Neutrophil (primary cell): Measurements from ENCODE around the gene GSTM2.
A peak's percentile ranks its signal among the peaks of the same experiment; 100 is the strongest.

Source experiments
- H3K27ac ChIP-seq: fragments of 200-600 bp; sonication (generic); 2 replicates; pipeline ENCODE4 v1.5.1; 2016; ENCODE audit warnings: mild to moderate bottlenecking, moderate library complexity
- H3K27me3 ChIP-seq: fragments of 200-600 bp; sonication (generic); 2 replicates; pipeline ENCODE4 v1.6.0; 2016; ENCODE audit warnings: mild to moderate bottlenecking
- H3K36me3 ChIP-seq: fragments of 200-600 bp; sonication (generic); 2 replicates; pipeline ENCODE4 v1.5.1; 2017
- H3K4me1 ChIP-seq, 2 experiments: fragments of 200-600 bp in 1 of 2; sonication (generic) in 1 of 2; 1 replicate in 1 of 2; 2 replicates in 1 of 2; pipeline versions ENCODE4 v1.5.1 to v1.6.1; 2013 to 2016; ENCODE audit warnings: low read depth in 1 of 2, low read length in 1 of 2, mild to moderate bottlenecking in 1 of 2, moderate library complexity in 1 of 2; ENCODE audit not compliant: control insufficient read depth in 1 of 2, insufficient read depth in 1 of 2
- H3K4me3 ChIP-seq, 2 experiments: fragments of 200-600 bp in 1 of 2; sonication (generic) in 1 of 2; 1 replicate in 1 of 2; 2 replicates in 1 of 2; pipeline ENCODE4 v1.5.1; 2013 to 2016; ENCODE audit warnings: low read depth in 1 of 2, low read length in 1 of 2, mild to moderate bottlenecking in 1 of 2, moderate library complexity in 1 of 2
- H3K9me3 ChIP-seq: fragments of 200-600 bp; sonication (generic); 2 replicates; pipeline ENCODE4 v1.5.1; 2016
- TF ChIP-seq, protein P1 (sequence below): fragments of 200-600 bp; sonication (generic); IDR thresholded peaks from 2 replicates; pipeline ENCODE4 v1.5.1; 2016; ENCODE audit warnings: antibody characterized with exemption

Gene GSTM2

DNA sequence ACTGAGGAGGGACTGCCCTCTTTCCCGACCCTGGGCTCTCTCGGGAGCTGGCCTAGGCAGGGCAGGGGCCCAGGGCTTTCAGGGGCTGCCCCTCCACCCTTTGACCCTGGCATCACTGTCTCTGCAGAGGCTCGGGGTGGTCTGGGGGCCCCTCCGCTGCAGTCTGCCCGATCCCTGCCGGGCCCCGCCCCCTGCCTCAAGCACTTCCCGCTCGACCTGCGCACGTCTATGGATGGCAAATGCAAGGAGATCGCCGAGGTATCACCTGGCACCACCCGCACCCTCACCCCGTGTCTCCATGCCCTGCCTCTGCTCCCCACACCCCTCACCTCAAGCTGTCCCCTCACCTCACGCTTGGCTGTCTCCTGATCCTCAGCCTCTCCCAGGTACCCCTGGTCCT, 42.7 kb upstream of the GSTM2 start:
- peaks cover 56% of the 10 kb centered on the region for H3K36me3 ChIP-seq
- H3K4me1 ChIP-seq = peaks cover 39 to 40% of the 10 kb centered on the region in 2 experiments
- H3K9me3 ChIP-seq = no peaks in the 10 kb centered on the region
- TF ChIP-seq, protein P1, sequence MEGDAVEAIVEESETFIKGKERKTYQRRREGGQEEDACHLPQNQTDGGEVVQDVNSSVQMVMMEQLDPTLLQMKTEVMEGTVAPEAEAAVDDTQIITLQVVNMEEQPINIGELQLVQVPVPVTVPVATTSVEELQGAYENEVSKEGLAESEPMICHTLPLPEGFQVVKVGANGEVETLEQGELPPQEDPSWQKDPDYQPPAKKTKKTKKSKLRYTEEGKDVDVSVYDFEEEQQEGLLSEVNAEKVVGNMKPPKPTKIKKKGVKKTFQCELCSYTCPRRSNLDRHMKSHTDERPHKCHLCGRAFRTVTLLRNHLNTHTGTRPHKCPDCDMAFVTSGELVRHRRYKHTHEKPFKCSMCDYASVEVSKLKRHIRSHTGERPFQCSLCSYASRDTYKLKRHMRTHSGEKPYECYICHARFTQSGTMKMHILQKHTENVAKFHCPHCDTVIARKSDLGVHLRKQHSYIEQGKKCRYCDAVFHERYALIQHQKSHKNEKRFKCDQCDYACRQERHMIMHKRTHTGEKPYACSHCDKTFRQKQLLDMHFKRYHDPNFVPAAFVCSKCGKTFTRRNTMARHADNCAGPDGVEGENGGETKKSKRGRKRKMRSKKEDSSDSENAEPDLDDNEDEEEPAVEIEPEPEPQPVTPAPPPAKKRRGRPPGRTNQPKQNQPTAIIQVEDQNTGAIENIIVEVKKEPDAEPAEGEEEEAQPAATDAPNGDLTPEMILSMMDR = no peak
- H3K4me3 ChIP-seq = no peak overlapping the region
- no peaks in the 10 kb centered on the region for H3K27me3 ChIP-seq
- H3K27ac ChIP-seq = peak overlapping the region; percentile 97

DNA sequence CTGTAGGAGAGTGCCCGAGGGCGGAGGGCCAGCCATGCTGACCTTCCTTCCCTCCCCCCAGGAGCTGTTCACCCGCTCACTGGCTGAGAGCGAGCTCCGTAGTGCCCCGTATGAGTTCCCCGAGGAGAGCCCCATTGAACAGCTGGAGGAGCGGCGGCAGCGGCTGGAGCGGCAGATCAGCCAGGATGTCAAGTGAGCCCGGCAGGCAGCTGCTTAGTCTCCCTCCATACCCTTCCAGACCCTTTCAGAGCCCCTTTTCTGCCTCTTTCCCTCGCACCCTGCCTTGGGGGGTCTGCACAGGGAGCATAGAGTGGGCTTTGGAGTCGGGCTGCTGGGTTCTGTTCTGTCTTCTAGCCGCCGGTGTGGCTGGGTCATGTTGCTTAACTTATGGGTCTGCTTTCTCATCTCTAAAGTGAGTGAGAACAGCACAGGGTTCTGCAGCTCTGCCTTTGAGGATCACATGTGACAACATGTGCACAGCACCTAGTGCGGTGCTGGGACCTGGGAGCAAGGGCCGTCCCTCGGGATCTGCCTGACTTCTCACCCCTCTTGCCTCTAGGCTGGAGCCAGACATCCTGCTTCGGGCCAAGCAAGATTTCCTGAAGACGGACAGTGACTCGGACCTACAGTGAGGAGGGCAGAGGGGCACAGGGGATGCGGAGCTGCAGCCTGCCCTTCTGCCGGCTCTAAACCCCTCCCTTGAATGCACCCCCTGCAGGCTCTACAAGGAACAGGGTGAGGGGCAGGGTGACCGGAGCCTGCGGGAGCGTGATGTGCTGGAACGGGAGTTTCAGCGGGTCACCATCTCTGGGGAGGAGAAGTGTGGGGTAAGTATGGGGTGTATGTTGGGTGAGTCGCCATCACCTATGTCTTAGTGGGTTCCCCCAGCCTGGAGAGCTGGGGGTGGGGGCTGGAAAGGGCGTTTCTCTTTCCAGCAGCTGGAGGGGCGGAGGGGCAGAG, 42.0 kb upstream of the GSTM2 start:
- no peaks in the 10 kb centered on the region for H3K27me3 ChIP-seq
- TF ChIP-seq, protein P1 = no peak
- H3K9me3 ChIP-seq = no peaks in the 10 kb centered on the region
- H3K4me1 ChIP-seq = peaks cover 36 to 39% of the 10 kb centered on the region in 2 experiments
- no peak overlapping the region for H3K4me3 ChIP-seq
- H3K27ac ChIP-seq = peak overlapping the region; percentile 19
- peaks cover 63% of the 10 kb centered on the region for H3K36me3 ChIP-seq

DNA sequence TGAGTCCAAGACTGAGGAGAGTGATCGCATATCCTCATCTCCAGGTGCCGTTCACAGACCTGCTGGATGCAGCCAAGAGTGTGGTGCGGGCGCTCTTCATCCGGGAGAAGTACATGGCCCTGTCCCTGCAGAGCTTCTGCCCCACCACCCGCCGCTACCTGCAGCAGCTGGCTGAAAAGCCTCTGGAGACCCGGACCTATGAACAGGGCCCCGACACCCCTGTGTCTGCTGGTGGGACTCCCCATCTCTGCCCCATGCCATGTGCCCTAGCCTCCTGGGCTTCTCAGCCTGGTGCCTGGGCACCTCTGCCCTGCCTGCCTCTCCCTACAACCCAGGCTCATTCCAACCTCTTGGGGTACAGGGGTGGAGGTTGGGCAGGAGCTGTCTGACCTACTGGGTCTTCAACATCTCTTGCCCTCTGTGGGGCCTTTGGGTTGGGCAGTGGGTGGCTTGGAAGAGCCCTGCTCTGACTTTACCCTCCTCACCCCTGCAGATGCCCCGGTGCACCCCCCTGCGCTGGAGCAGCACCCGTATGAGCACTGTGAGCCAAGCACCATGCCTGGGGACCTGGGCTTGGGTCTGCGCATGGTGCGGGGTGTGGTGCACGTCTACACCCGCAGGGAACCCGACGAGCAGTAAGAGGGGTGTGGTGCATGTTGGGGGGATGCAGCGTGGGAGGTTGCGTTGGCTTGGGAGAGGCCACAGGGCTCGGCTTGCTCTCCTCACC, 41.0 kb upstream of the GSTM2 start:
- Histone ChIP-seq H3K36me3 (peaks cover 73% of the 10 kb centered on the region), H3K4me1 (peaks cover 30 to 33% of the 10 kb centered on the region in 2 experiments), H3K27me3 (no peaks in the 10 kb centered on the region), H3K9me3 (no peaks in the 10 kb centered on the region), H3K27ac (peak overlapping the region; percentile 12), H3K4me3 (no peak overlapping the region)
- TF ChIP-seq, protein P1 = no peak

DNA sequence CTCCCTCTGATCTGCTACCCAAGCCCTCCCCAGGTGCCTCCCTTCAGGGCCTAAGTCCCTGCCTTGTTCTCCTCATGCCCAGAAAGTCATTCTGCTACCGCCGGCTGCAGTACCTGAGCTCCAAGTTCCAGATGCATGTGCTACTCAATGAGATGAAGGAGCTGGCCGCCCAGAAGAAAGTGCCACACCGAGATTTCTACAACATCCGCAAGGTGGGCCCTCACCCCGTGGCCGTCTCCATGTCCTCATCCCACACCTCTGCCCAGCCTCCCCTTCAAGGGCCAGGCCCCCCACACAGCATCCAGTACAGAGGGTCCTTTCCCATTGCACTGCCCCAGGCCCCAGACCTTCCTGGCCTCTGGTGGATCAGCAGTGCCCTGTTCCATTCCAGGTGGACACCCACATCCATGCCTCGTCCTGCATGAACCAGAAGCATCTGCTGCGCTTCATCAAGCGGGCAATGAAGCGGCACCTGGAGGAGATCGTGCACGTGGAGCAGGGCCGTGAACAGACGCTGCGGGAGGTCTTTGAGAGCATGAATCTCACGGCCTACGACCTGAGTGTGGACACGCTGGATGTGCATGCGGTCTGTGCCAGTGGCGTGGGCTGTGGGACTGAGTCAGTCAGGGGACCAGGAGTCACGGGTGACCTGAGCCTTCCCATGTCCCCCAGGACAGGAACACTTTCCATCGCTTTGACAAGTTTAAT, 40.0 kb upstream of the GSTM2 start:
- Histone ChIP-seq H3K4me1 (peaks cover 20 to 23% of the 10 kb centered on the region in 2 experiments), H3K27ac (peak overlapping the region; percentile 12), H3K9me3 (no peaks in the 10 kb centered on the region), H3K36me3 (peaks cover 83% of the 10 kb centered on the region), H3K4me3 (no peak overlapping the region), H3K27me3 (no peaks in the 10 kb centered on the region)
- TF ChIP-seq, protein P1 = no peak

DNA sequence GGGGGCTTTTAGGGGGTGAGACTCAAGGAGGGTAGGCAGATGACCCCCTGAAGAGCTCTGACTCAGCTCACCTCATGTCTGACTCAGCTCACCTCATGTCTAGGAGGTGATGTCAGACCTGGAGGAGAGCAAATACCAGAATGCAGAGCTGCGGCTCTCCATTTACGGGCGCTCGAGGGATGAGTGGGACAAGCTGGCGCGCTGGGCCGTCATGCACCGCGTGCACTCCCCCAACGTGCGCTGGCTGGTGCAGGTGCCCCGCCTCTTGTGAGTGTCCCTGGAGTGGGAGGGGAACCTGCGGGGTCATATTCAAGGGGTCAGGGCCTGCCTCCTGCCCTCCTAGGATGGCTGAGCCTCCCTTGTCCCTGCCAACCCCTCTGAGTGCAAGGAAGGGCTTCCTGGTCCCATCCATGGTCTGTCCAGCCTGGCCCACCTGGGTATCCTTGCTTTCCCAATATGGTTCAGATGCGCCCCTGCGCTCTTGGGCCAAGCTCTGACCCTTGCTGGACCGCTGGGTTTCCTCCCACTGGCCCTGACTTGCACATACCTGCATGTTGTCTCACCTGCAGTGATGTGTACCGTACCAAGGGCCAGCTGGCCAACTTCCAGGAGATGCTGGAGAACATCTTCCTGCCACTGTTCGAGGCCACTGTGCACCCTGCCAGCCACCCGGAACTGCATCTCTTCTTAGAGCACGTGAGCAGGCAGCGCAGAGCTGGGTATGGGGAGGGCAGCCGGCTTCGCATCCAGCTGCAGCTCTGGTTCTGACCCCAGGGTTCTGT, 39.1 kb upstream of the GSTM2 start:
- H3K27ac ChIP-seq = peak overlapping the region; percentile 50
- TF ChIP-seq, protein P1 = no peak
- no peaks in the 10 kb centered on the region for H3K9me3 ChIP-seq
- peaks cover 86% of the 10 kb centered on the region for H3K36me3 ChIP-seq
- no peak overlapping the region for H3K4me3 ChIP-seq
- H3K27me3 ChIP-seq = no peaks in the 10 kb centered on the region
- peaks cover 11 to 14% of the 10 kb centered on the region in 2 experiments for H3K4me1 ChIP-seq
